ENCODE results near the gene CCDC167. TPM values are rescaled to one million over a fixed set of nuclear protein-coding genes. Genes with fewer than 3 reads are reported as not detected.

CCDC167 gene
- total RNA-seq, 1 experiment from 2014 or later: 31.5 TPM

DNA sequence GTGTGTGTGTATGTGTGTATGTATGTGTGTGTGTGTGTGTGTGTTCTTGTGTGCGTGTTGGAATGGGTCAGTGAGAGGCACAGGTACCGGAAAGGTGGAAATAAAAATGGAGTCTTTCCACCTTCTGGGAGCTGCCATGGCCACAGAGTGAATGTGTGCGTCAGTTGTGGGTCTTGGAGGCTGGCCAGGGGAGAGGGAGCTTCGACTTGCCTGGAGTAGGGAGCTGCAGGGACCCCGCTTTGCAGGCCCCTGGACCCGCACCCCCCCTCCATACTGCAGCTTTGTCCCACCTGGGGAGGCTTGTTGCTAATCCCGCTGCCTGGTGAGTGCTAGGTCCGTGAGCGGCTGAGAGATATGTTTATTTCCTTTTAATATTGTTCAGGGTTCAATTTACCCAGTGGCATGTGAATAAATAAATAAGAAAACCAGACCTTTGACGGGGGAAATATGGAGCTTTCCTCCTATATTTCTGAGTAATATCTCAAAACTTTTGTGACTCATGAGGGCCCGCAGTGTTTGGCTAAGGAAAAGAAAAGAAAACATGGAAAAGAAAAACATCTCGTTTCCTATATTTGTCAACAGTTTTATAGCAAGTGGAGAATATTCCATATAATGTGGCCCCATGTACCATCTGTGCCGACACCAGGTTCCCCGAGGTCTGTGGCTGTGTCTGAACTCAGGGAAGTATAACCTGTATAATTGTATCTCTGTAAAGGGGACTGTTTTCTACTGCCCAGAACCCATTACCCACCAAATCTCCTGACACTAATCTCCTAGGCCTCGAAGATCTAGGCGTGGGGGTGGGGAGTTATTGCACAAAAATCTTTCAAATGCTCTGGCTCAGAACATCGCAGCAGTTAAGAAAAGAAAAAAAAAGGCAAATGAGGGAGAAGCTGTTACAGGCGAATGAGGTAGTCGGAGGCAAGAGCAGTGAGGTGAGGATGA is 24.6 kb upstream of the CCDC167 start:
- H3K27ac ChIP-seq (ENCODE audit: low read depth, low read length, poor library complexity, severe bottlenecking): no peak overlapping the region
- no peaks in the 10 kb centered on the region for H3K4me1 ChIP-seq (ENCODE audit: insufficient read depth, low read length, poor library complexity, severe bottlenecking)
- CTCF ChIA-PET: no interaction called here
- no peak overlapping the region for H3K4me3 ChIP-seq (ENCODE audit: low read depth, low read length, poor library complexity, severe bottlenecking)
- H3K36me3 ChIP-seq (ENCODE audit: insufficient read depth, low read length, poor library complexity, severe bottlenecking): no peaks in the 10 kb centered on the region
- no TSS peak for BruUV-seq (replicated peaks)
- intact Hi-C loops (cut with micrococcal nuclease; ENCODE audit: unreplicated experiment): no loop called here
- POLR2A ChIA-PET (ENCODE audit: low non-redundant PET): no interaction called here
- no peaks in the 10 kb centered on the region for H3K9me3 ChIP-seq (ENCODE audit: low read depth, low read length, poor library complexity, severe bottlenecking)
- no peaks in the 10 kb centered on the region for H3K27me3 ChIP-seq (replicated peaks; ENCODE audit: insufficient read depth, low read depth, low read length, poor library complexity)
- TF ChIP-seq, protein P1, sequence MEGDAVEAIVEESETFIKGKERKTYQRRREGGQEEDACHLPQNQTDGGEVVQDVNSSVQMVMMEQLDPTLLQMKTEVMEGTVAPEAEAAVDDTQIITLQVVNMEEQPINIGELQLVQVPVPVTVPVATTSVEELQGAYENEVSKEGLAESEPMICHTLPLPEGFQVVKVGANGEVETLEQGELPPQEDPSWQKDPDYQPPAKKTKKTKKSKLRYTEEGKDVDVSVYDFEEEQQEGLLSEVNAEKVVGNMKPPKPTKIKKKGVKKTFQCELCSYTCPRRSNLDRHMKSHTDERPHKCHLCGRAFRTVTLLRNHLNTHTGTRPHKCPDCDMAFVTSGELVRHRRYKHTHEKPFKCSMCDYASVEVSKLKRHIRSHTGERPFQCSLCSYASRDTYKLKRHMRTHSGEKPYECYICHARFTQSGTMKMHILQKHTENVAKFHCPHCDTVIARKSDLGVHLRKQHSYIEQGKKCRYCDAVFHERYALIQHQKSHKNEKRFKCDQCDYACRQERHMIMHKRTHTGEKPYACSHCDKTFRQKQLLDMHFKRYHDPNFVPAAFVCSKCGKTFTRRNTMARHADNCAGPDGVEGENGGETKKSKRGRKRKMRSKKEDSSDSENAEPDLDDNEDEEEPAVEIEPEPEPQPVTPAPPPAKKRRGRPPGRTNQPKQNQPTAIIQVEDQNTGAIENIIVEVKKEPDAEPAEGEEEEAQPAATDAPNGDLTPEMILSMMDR (conservative IDR thresholded peaks at IDR 0.05; ENCODE audit: low read depth, low read length): no peak
- no peak for TF ChIP-seq EZH2 (IDR thresholded peaks at IDR 0.05; ENCODE audit: borderline replicate concordance, low read depth, low read length, poor library complexity, severe bottlenecking)
- no peak for DNase-seq (ENCODE audit: low spot score)

DNA sequence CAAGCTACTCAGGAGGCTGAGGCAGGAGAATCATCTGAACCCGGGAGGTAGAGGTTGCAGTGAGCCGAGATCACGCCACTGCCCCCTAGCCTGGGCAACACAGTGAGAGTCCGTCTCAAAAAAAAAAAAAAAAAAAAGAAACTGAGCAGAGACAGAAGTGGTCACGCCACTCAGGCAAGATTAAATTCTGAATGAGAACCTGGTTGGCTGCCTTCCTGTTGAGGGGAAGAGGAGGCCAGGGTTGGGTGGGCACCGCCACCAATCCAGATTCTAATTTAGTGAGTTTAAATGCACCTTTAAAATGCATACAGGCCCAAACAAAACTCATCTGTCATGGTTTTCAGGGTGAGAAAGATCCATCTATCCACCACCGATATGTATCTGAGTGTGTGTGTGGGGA is 23.7 kb upstream of the CCDC167 start:
- H3K4me3 ChIP-seq (ENCODE audit: low read depth, low read length, poor library complexity, severe bottlenecking): no peak overlapping the region
- H3K27me3 ChIP-seq (replicated peaks; ENCODE audit: insufficient read depth, low read depth, low read length, poor library complexity): no peaks in the 10 kb centered on the region
- CTCF ChIA-PET: no interaction called here
- TF ChIP-seq EZH2 (IDR thresholded peaks at IDR 0.05; ENCODE audit: borderline replicate concordance, low read depth, low read length, poor library complexity, severe bottlenecking): no peak
- TF ChIP-seq, protein P1 (conservative IDR thresholded peaks at IDR 0.05; ENCODE audit: low read depth, low read length): no peak
- intact Hi-C loops (cut with micrococcal nuclease; ENCODE audit: unreplicated experiment): no loop called here
- no peaks in the 10 kb centered on the region for H3K36me3 ChIP-seq (ENCODE audit: insufficient read depth, low read length, poor library complexity, severe bottlenecking)
- DNase-seq (ENCODE audit: low spot score): no peak
- H3K27ac ChIP-seq (ENCODE audit: low read depth, low read length, poor library complexity, severe bottlenecking): no peak overlapping the region
- H3K9me3 ChIP-seq (ENCODE audit: low read depth, low read length, poor library complexity, severe bottlenecking): no peaks in the 10 kb centered on the region
- POLR2A ChIA-PET (ENCODE audit: low non-redundant PET): no interaction called here
- BruUV-seq (replicated peaks): no TSS peak
- H3K4me1 ChIP-seq (ENCODE audit: insufficient read depth, low read length, poor library complexity, severe bottlenecking): no peaks in the 10 kb centered on the region

DNA sequence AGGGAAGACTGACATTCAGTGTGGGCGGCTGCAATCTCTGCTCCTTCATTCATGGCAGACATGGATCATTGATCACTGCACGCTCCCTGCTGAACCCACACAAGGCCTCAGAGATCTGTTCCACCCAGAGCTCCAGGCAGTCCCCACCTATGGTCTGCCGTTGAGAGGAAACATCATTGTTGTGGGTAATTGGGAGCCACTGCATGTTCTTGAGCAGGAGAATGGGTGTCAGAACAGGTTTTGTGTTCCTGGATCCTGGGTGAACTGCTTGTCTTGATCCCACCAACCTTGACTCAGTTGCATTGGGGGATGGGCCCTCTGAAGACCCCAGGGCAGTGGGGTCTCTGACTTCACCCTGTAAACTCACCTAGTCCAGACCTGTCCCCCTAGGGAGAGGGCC is 23.1 kb upstream of the CCDC167 start:
- intact Hi-C loops (cut with micrococcal nuclease; ENCODE audit: unreplicated experiment): no loop called here
- Histone ChIP-seq H3K4me3 (ENCODE audit: low read depth, low read length, poor library complexity, severe bottlenecking) (no peak overlapping the region), H3K27ac (ENCODE audit: low read depth, low read length, poor library complexity, severe bottlenecking) (no peak overlapping the region), H3K9me3 (ENCODE audit: low read depth, low read length, poor library complexity, severe bottlenecking) (no peaks in the 10 kb centered on the region), H3K4me1 (ENCODE audit: insufficient read depth, low read length, poor library complexity, severe bottlenecking) (no peaks in the 10 kb centered on the region), H3K36me3 (ENCODE audit: insufficient read depth, low read length, poor library complexity, severe bottlenecking) (no peaks in the 10 kb centered on the region), H3K27me3 (replicated peaks; ENCODE audit: insufficient read depth, low read depth, low read length, poor library complexity) (no peaks in the 10 kb centered on the region)
- BruUV-seq (replicated peaks): no TSS peak
- ChIA-PET CTCF (no interaction called here), POLR2A (ENCODE audit: low non-redundant PET) (no interaction called here)
- no peak for TF ChIP-seq EZH2 (IDR thresholded peaks at IDR 0.05; ENCODE audit: borderline replicate concordance, low read depth, low read length, poor library complexity, severe bottlenecking)
- TF ChIP-seq, protein P1 (conservative IDR thresholded peaks at IDR 0.05; ENCODE audit: low read depth, low read length): no peak
- DNase-seq (ENCODE audit: low spot score): no peak

Data from A673 (cell line).